ENCODE data around the gene PIGR. TPM values are rescaled to one million over a fixed set of nuclear protein-coding genes. Genes with fewer than 3 reads are reported as not detected.

The PIGR gene
- total RNA-seq, 1 experiment from 2014 or later, result not detected

DNA sequence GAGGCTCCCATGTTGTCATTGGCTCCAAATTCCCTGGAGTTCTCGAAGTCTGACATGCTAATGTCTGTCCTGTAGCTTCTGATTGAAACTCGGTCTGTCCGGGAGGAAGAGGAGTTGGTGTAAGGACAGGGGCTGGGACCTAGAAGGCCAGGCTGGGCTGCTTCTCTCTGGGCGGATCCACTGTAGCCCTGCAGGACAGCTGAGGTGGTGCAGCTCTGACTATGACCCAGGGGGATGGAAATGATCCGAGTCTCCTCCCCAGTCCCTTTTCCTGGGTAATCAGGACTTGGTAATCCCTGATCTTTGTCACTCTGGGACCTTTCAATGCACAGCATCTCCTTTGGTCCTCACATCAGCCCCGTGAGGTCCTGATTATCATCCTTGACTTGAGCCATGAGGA lies 14.6 kb downstream of the PIGR start:
- no peak overlapping the region for H2AFZ ChIP-seq (ENCODE audit: low read length)
- WGBS (ENCODE audit: extremely low coverage, insufficient read length, low lambda C conversion rate), result no CpG with 5 or more reads among the region's 6 CpGs

More for the DNA sequence above, 14.6 kb downstream of the PIGR start:
- H3K27ac Mint-ChIP-seq, result no peak overlapping the region
- no peaks in the 10 kb centered on the region for H3K36me3 Mint-ChIP-seq (ENCODE audit: insufficient read depth in 1 of 3, low read depth in 3 of 3)
- H3K4me1 ChIP-seq (ENCODE audit: insufficient read depth, low read length), result no peaks in the 10 kb centered on the region
- H3K27me3 Mint-ChIP-seq (ENCODE audit: low read depth), result peaks cover 4% of the 10 kb centered on the region; the same call in 1 of the 2 replicates
- H3K23me2 ChIP-seq (ENCODE audit: insufficient read length, low read depth, low read length, poor library complexity, severe bottlenecking), result no peaks in the 10 kb centered on the region
- no peak overlapping the region for H4K91ac ChIP-seq (ENCODE audit: insufficient read length, low read depth, low read length)
- H3K18ac ChIP-seq (ENCODE audit: insufficient read length, low read depth, low read length), result no peak overlapping the region
- no peaks in the 10 kb centered on the region for H3K9me3 Mint-ChIP-seq
- no peak overlapping the region for H3K9ac ChIP-seq (ENCODE audit: extremely low read depth, insufficient read length, low read length)
- no peak overlapping the region for H3K14ac ChIP-seq (ENCODE audit: insufficient read depth, low read length)
- no peaks in the 10 kb centered on the region for H3K79me2 ChIP-seq (ENCODE audit: insufficient read depth, low read length)
- H3K27ac ChIP-seq (ENCODE audit: insufficient read length, low read depth, low read length), result no peak overlapping the region
- H4K8ac ChIP-seq (replicated peaks; ENCODE audit: insufficient read length, low read depth, low read length), result no peak overlapping the region
- no peak overlapping the region for H2BK20ac ChIP-seq (ENCODE audit: low read depth, low read length, poor library complexity, severe bottlenecking)
- no peaks in the 10 kb centered on the region for H3K27me3 ChIP-seq (ENCODE audit: insufficient read depth, low read length)
- H3K4ac ChIP-seq (ENCODE audit: low read depth, low read length), result no peak overlapping the region
- no peaks in the 10 kb centered on the region for H4K20me1 ChIP-seq (ENCODE audit: control insufficient read depth, insufficient read depth, insufficient read length)
- H2BK15ac ChIP-seq (ENCODE audit: low read depth, low read length), result no peak overlapping the region
- no peaks in the 10 kb centered on the region for H3K9me3 ChIP-seq (ENCODE audit: control insufficient read depth, low read depth, low read length)
- no peak overlapping the region for H2AK5ac ChIP-seq (ENCODE audit: insufficient read length, low read length)
- H3K23ac ChIP-seq (ENCODE audit: insufficient read length, low read depth, low read length), result no peak overlapping the region
- H2BK12ac ChIP-seq (ENCODE audit: insufficient read length, low read depth, low read length), result no peak overlapping the region
- no peak overlapping the region for H3K4me3 Mint-ChIP-seq
- no peak overlapping the region for H2BK120ac ChIP-seq (ENCODE audit: low read depth, low read length, poor library complexity, severe bottlenecking)
- H3K4me2 ChIP-seq (ENCODE audit: insufficient read depth, insufficient read length, low read length), result no peak overlapping the region
- peaks cover 2 to 3% of the 10 kb centered on the region in 2 experiments; a peak in 2 of 4 replicates for H3K4me1 Mint-ChIP-seq
- no peak overlapping the region for H2BK5ac ChIP-seq (ENCODE audit: insufficient read length, low read length)
- no peak overlapping the region for H4K5ac ChIP-seq (ENCODE audit: insufficient read length, low read depth, low read length)
- DNase-seq, result peak; percentile 61
- H3T11ph ChIP-seq (ENCODE audit: low read length), result no peak overlapping the region
- TF ChIP-seq, protein P1, sequence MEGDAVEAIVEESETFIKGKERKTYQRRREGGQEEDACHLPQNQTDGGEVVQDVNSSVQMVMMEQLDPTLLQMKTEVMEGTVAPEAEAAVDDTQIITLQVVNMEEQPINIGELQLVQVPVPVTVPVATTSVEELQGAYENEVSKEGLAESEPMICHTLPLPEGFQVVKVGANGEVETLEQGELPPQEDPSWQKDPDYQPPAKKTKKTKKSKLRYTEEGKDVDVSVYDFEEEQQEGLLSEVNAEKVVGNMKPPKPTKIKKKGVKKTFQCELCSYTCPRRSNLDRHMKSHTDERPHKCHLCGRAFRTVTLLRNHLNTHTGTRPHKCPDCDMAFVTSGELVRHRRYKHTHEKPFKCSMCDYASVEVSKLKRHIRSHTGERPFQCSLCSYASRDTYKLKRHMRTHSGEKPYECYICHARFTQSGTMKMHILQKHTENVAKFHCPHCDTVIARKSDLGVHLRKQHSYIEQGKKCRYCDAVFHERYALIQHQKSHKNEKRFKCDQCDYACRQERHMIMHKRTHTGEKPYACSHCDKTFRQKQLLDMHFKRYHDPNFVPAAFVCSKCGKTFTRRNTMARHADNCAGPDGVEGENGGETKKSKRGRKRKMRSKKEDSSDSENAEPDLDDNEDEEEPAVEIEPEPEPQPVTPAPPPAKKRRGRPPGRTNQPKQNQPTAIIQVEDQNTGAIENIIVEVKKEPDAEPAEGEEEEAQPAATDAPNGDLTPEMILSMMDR (conservative IDR thresholded peaks at IDR 0.05), result peak; percentile 48
- H3K79me1 ChIP-seq (ENCODE audit: insufficient read depth, low read depth, low read length, poor library complexity, severe bottlenecking), result no peaks in the 10 kb centered on the region
- H3K56ac ChIP-seq (ENCODE audit: insufficient read length, low read depth, low read length), result no peak overlapping the region

Measured in H9 (cell line).